Gastroesophageal sphincter (tissue), 3 donors: ENCODE results near the gene SPRY4.

ENCODE experiments used
- POLR2AphosphoS5 ChIP-seq: sonication (generic); formaldehyde crosslinking; IDR thresholded peaks from one replicate; pipeline ENCODE4 v1.6.1; 2017; ENCODE audit warnings: antibody characterized with exemption
- TF ChIP-seq, protein P1 (sequence below), 4 experiments: fragments of 200-600 bp in 2 of 4; fragments of 450-650 bp in 2 of 4; sonication (generic) in 1 of 4; IDR thresholded peaks; one replicate each; pipeline ENCODE4 v1.5.1; 2017 to 2019; ENCODE audit warnings: antibody characterized with exemption in 4 of 4, mild to moderate bottlenecking in 2 of 4, moderate library complexity in 2 of 4

DNA sequence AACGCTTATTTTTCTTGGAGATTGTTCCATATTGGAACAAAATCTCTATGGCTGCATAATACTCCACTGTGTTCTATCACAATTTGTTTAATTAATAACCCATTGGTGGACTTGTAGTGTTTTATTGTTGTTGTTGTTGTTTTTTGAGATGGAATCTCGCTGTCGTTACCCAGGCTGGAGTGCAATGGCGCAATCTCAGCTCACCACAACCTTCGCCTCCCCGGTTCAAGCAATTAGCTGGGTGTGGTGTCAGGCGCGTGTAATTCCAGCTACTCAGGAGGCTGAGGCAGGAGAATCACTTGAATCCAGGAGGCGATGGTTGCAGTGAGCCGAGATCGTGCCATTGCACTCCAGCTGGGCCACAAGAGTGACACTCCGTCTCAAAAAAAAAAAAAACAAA is 38.7 kb downstream of the SPRY4 start:
- TF ChIP-seq, protein P1, sequence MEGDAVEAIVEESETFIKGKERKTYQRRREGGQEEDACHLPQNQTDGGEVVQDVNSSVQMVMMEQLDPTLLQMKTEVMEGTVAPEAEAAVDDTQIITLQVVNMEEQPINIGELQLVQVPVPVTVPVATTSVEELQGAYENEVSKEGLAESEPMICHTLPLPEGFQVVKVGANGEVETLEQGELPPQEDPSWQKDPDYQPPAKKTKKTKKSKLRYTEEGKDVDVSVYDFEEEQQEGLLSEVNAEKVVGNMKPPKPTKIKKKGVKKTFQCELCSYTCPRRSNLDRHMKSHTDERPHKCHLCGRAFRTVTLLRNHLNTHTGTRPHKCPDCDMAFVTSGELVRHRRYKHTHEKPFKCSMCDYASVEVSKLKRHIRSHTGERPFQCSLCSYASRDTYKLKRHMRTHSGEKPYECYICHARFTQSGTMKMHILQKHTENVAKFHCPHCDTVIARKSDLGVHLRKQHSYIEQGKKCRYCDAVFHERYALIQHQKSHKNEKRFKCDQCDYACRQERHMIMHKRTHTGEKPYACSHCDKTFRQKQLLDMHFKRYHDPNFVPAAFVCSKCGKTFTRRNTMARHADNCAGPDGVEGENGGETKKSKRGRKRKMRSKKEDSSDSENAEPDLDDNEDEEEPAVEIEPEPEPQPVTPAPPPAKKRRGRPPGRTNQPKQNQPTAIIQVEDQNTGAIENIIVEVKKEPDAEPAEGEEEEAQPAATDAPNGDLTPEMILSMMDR (IDR thresholded peaks at IDR 0.05): no peak
- no peak for TF ChIP-seq POLR2AphosphoS5
